ENCODE results near the gene GALNT8. TPM values are rescaled to one million over a fixed set of nuclear protein-coding genes. Genes with fewer than 3 reads are reported as not detected.

The GALNT8 gene, protein sequence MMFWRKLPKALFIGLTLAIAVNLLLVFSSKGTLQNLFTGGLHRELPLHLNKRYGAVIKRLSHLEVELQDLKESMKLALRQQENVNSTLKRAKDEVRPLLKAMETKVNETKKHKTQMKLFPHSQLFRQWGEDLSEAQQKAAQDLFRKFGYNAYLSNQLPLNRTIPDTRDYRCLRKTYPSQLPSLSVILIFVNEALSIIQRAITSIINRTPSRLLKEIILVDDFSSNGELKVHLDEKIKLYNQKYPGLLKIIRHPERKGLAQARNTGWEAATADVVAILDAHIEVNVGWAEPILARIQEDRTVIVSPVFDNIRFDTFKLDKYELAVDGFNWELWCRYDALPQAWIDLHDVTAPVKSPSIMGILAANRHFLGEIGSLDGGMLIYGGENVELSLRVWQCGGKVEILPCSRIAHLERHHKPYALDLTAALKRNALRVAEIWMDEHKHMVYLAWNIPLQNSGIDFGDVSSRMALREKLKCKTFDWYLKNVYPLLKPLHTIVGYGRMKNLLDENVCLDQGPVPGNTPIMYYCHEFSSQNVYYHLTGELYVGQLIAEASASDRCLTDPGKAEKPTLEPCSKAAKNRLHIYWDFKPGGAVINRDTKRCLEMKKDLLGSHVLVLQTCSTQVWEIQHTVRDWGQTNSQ
- total RNA-seq: 0.11 and 0.23 TPM in 2 replicates

DNA sequence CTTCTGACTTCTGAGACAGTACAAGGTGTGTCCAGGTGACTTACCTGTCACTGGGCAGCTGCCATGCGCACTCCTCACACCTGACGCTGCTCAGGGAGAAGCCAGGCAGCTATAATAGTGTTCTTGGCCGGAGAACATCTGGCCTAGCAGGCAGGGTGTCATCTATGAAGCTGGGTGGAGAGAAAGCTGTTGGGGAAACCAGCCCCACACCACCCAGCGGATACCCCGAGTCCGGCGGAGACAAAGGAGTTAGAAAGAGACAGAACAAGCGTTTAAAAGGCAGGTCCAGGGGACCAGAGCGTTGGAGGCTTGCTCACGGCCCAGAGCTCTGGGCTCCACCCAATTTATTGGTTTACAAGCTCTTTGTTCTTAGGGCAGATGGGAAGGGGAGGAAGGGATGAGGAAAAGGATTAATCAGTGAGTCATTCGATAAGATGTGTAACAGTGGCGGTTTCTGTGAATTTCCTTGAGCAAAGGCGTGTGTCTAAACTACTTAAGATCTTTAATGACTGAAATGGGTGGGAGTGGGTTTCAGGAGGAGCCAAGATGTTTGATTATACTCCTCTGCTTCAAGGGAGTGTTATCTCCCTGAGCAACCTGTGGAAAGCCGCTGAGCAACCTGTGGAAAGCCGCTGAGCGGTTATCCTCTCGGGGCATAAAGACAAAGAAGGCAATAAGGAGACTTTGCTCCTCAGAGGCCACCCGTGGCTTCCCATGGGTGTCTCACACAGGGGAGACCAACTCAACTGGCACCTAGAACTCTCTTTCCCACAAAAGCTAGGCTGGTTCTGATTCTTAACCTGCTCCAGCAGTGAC, at the start of gene GALNT8:
Gene GALNT8 (plus strand): TSS at position 580 of the 816 bp plus-strand sequence. CDS start 278 bp downstream, outside the sequence.

Other genes with a start within 250 kb of the GALNT8 start
- gene RAD51AP1, start 181.5 kb upstream of the GALNT8 start, total RNA-seq: 10.5 and 30.1 TPM in 2 replicates
- gene DYRK4, start 158.2 kb upstream of the GALNT8 start, total RNA-seq: 82.9 and 90.1 TPM in 2 replicates
- 0.62 and 1.2 TPM in 2 replicates for gene AKAP3, start 71.3 kb upstream of the GALNT8 start, total RNA-seq
- 34.0 and 57.4 TPM in 2 replicates for gene NDUFA9, start 71.3 kb upstream of the GALNT8 start, total RNA-seq
- gene KCNA1, start 189.5 kb downstream of the GALNT8 start, total RNA-seq: not detected in 2 replicates